Activated naive CD4-positive, alpha-beta T cell treated with anti-CD3 and anti-CD28 coated beads for 36 hours (primary cell): Measurements from ENCODE around the gene RTL1. TPM values are rescaled to one million over a fixed set of nuclear protein-coding genes. Genes with fewer than 3 reads are reported as not detected.

Experiments used
- CTCF ChIA-PET: fragments of 350-600 bp; sonication (Branson Sonifier 250); formaldehyde crosslinking; loops from one replicate; lab custom pipeline; 2021; ENCODE audit warnings: antibody characterized with exemption; lab: Charles Lee
- DNase-seq: peaks from one replicate; pipeline ENCODE4 v3.0.0-alpha.2; 2020
- H3K27ac Mint-ChIP-seq: one replicate; pipeline ENCODE4 v1.8.0; 2021; ENCODE audit warnings: mild to moderate bottlenecking, mixed read lengths
- H3K27me3 Mint-ChIP-seq: one replicate; pipeline ENCODE4 v1.8.0; 2021; ENCODE audit warnings: low read depth, mixed read lengths
- H3K36me3 Mint-ChIP-seq: one replicate; pipeline ENCODE4 v1.8.0; 2021; ENCODE audit warnings: low read depth, mixed read lengths
- H3K4me1 Mint-ChIP-seq: one replicate; pipeline ENCODE4 v1.8.0; 2021; ENCODE audit warnings: low read depth, mixed read lengths
- H3K4me3 Mint-ChIP-seq: one replicate; pipeline ENCODE4 v1.8.0; 2021; ENCODE audit warnings: mild to moderate bottlenecking, moderate library complexity, mixed read lengths
- H3K9me3 Mint-ChIP-seq: one replicate; pipeline ENCODE4 v1.8.0; 2021; ENCODE audit warnings: mixed read lengths
- intact Hi-C: fragments of 100-400 bp; cut with micrococcal nuclease; formaldehyde crosslinking; loops from one replicate; pipeline ENCODE4 v1.15.1; 2023
- total RNA-seq, 2 experiments: library from RNA; stranded (reverse); gene quantifications; one replicate each; pipeline ENCODE4 v1.2.3, GENCODE V29; 2021

Gene RTL1
- total RNA-seq, 2 experiments from 2014 or later, result not detected

DNA sequence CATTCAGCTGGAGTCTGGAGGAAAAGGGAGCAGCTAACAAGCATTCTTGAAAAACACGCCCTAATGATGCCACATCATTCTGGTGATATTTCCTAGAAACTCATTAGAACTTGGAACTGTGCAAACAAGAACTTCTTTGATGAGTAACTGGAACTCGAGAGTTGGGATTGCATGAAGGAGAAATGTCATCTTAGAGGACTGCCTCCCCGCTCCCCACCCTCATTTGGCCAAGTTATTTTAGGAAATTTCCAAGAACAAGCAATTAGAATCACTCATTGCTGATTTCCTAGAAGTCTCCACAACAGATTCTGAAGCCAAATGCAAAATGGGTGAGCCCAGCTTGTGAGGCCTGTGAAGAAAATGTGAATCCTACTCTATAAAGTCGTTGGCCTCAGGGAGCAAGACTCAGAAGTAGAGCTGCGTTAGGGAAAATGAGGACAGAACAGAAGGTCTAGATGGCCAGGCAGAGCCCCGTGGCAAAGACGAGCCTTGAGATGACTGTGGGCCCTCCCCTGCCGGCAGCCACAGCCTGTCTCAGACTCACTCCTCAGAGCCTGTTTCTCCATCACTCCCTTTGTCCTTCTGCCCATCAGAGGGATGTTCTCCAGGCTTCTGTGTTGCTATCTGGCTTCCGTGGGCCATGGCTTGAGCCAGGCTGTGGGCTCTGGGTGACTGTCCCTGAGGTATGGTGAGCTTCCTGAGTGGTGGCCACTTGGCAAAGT, 38.4 kb downstream of the RTL1 start:
- CTCF ChIA-PET, result no interaction called here
- Mint-ChIP-seq H3K4me1 (no peaks in the 10 kb centered on the region), H3K4me3 (no peak overlapping the region), H3K36me3 (no peaks in the 10 kb centered on the region), H3K27ac (no peak overlapping the region), H3K27me3 (no peaks in the 10 kb centered on the region), H3K9me3 (no peaks in the 10 kb centered on the region)
- no peak for DNase-seq
- intact Hi-C loops, result no loop called here

DNA sequence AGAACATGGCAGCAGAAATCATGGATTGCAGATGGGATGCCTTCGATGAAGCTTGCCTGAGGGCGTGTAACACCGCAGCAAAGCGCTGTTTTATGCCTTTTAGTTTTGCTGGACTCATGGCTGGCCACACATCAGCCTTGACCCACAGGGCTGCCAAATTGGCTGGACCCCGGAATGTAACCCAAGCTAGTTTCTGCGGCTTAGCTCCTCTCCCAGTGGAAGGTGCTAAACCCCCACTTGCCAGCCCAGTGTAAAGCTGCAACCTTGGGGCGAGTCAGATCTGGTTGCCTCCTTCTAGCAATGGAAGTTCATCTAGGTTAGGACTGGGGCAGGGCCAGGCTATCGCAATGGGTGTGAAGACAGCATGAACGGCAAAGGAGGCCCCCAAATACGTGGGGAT, 39.3 kb downstream of the RTL1 start:
- no peak overlapping the region for H3K4me3 Mint-ChIP-seq
- H3K27ac Mint-ChIP-seq, result no peak overlapping the region
- H3K9me3 Mint-ChIP-seq, result no peaks in the 10 kb centered on the region
- no peak for DNase-seq
- H3K27me3 Mint-ChIP-seq, result no peaks in the 10 kb centered on the region
- intact Hi-C loops, result no loop called here
- no peaks in the 10 kb centered on the region for H3K36me3 Mint-ChIP-seq
- no peaks in the 10 kb centered on the region for H3K4me1 Mint-ChIP-seq
- CTCF ChIA-PET, result no interaction called here

DNA sequence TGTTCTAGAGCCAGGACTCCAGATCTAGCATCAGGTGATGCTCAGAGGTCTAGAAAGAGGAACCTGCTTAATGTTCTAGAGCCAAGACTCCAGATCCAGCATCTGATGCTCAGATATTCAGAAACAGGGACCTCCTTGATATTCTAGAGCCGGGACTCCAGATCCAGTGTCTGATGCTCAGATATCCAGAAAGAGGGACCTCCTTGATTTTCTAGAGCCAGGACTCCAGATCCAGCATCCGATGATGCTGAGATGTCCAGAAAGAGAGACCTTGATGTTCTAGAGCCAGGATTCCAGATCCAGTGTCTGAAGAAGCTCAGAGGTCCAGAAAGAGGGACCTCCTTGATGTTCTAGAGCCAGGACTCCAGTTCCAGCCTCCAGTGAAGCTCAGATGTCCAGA, 40.7 kb downstream of the RTL1 start:
- CTCF ChIA-PET, result interaction anchor here (0.9 kb wide), 1 partner anchor 10 kb away, joined by 3 read pairs; no protein-coding TSS in a partner anchor
- no peaks in the 10 kb centered on the region for H3K9me3 Mint-ChIP-seq
- no peaks in the 10 kb centered on the region for H3K36me3 Mint-ChIP-seq
- no peak for DNase-seq
- H3K4me1 Mint-ChIP-seq, result no peaks in the 10 kb centered on the region
- no peaks in the 10 kb centered on the region for H3K27me3 Mint-ChIP-seq
- H3K4me3 Mint-ChIP-seq, result no peak overlapping the region
- intact Hi-C loops, result no loop called here
- H3K27ac Mint-ChIP-seq, result no peak overlapping the region

DNA sequence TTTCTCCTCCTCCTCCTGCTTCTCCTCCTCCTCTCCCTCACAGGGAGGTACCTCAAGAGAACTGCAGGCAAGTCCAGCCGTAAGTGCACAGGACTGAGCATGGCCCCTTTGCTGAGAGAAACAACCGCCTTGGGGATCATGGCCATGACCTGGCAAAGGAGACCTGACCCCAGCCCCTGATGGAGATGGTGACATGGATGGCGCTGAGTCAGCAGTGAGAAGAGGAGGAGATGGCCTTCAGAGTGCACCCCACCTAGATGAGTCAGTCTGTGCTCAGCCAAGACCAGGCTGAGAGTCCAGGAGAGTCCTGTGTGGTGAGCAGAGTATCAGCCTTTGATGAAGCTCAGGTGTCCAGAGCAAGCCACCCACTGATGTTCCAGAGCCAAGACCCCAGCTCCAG, 41.2 kb downstream of the RTL1 start:
- Mint-ChIP-seq H3K4me1 (no peaks in the 10 kb centered on the region), H3K36me3 (no peaks in the 10 kb centered on the region), H3K27me3 (no peaks in the 10 kb centered on the region), H3K27ac (no peak overlapping the region), H3K9me3 (no peaks in the 10 kb centered on the region), H3K4me3 (no peak overlapping the region)
- CTCF ChIA-PET, result no interaction called here
- DNase-seq, result no peak
- intact Hi-C loops, result no loop called here

DNA sequence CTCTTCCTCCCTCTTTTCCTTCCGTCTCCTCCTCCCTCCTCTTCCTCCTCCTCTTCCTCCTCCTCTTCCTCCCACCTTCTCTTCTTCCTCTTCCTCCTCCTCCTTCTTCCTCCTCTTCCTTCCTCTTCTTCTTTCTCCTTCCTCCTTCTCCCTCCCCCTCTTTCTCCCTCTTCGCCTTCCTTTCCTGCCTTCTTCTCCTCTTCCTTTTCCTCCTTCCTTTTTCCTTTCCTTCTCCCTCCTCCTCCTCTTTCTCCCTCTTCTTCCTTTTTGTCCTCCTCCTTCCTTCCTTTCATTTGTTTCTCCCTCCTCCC, 41.6 kb downstream of the RTL1 start:
- Mint-ChIP-seq H3K4me3 (no peak overlapping the region), H3K27me3 (no peaks in the 10 kb centered on the region), H3K27ac (no peak overlapping the region), H3K4me1 (no peaks in the 10 kb centered on the region), H3K9me3 (no peaks in the 10 kb centered on the region), H3K36me3 (no peaks in the 10 kb centered on the region)
- intact Hi-C loops, result no loop called here
- no peak for DNase-seq
- CTCF ChIA-PET, result no interaction called here

DNA sequence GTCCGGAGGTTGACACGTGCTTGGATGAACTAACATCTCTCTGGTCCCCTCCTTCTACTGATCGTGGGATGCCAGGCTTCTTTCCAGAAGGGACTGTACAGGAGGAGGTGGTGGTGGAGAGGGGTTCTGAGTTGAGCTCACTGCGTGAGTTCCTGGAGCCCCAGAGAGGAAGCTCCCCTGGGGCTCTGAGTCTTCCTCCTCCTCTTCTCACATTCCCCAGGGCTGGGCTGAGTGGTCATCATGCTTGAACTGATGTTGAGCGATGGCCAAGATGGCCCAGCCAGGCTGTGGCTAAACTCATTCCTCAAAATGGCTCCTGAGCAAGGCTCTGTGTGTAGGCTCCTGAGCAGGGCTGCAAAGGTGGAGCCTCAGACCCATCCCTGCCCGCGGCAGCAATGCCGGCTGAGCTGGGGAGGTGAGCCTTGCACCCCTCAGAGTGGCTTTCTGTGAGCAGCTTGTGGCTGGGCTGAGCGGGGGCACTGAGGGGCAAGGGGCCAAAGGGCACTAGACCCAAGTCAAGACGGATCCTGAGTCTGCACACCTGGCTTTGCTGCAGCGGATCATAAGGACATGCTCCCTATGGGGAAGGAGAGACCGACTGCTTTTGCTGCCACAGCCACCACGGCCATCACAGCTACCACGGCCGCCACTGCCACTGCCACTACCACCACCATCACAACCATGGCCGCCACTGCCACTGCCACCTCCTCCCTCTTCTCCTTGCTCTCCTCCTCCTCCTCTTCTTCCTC, 42.2 kb downstream of the RTL1 start:
- DNase-seq, result no peak

DNA sequence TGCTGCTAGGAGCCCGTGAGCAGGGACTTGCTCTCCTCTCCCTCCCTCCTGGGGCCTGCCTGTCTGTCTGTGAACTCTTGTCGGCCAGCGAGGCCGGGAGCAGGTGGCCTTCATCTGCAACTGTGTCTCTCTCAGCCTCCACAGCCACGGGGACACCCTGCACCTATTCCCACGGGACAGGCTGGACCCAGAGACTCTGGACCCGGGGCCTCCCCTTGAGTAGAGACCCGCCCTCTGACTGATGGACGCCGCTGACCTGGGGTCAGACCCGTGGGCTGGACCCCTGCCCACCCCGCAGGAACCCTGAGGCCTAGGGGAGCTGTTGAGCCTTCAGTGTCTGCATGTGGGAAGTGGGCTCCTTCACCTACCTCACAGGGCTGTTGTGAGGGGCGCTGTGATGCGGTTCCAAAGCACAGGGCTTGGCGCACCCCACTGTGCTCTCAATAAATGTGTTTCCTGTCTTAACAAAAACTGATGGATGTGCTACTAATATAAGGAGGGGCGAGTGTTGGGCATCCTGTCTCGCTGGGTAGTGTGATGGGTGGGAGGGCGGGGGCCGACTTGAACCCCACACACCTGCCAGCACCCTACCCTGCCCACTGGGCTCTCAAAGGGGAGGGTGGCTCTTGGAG, 42.9 kb downstream of the RTL1 start:
- Mint-ChIP-seq H3K9me3 (no peaks in the 10 kb centered on the region), H3K27me3 (no peaks in the 10 kb centered on the region), H3K4me1 (no peaks in the 10 kb centered on the region), H3K27ac (no peak overlapping the region), H3K36me3 (no peaks in the 10 kb centered on the region), H3K4me3 (no peak overlapping the region)
- no peak for DNase-seq
- intact Hi-C loops, result no loop called here
- CTCF ChIA-PET, result no interaction called here

More for the DNA sequence above, 42.2 kb downstream of the RTL1 start:
- Mint-ChIP-seq H3K27ac (no peak overlapping the region), H3K9me3 (no peaks in the 10 kb centered on the region), H3K27me3 (no peaks in the 10 kb centered on the region), H3K36me3 (no peaks in the 10 kb centered on the region), H3K4me1 (no peaks in the 10 kb centered on the region), H3K4me3 (no peak overlapping the region)
- CTCF ChIA-PET, result no interaction called here
- intact Hi-C loops, result no loop called here

DNA sequence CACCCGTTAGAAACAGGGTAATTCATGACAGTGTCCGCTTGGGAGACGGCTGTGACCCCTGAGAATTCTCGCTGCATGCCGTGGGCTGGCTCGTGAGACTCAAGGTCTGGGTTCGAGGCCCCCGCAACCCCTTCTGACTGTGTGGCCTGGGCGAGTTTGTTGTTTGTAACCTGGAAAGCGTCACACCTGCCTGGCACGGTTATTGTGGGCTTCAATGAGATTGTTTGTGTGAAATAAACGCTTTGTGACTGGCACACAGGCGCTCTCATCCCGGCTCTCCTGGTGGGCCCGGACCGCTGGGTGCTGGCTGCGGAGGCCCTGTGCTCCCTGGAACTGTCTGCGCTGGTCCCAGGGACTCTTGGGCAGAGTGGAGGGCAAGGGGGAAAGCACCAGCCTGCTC, 43.7 kb downstream of the RTL1 start:
- Mint-ChIP-seq H3K9me3 (no peaks in the 10 kb centered on the region), H3K4me1 (no peaks in the 10 kb centered on the region), H3K4me3 (no peak overlapping the region), H3K27ac (no peak overlapping the region), H3K27me3 (no peaks in the 10 kb centered on the region), H3K36me3 (no peaks in the 10 kb centered on the region)
- no peak for DNase-seq
- intact Hi-C loops, result no loop called here
- CTCF ChIA-PET, result interaction anchor here (0.7 kb wide), 1 partner anchor 360 kb away, joined by 3 read pairs; no protein-coding TSS in a partner anchor

DNA sequence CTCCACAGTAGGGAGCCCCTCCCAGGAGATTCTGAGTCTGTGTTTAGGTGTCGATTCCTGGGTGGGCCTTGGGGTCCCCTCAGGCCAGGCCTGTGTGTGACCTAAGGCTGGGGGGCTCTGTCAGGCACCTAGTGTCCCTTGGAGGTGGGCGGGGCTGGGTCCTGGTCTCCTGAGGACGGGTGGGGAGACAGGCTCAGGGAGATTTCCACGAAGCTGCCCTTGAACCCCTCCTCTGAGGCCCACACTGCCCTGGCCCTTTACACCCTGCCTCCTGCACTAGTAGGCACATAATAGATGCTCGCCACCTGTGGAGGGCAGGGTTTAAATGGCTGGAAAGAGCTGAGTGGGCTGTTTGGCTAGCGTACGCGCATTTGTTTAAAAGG, 44.7 kb downstream of the RTL1 start:
- intact Hi-C loops, result no loop called here
- no peak for DNase-seq
- H3K4me3 Mint-ChIP-seq, result no peak overlapping the region
- CTCF ChIA-PET, result no interaction called here
- no peaks in the 10 kb centered on the region for H3K36me3 Mint-ChIP-seq
- H3K9me3 Mint-ChIP-seq, result no peaks in the 10 kb centered on the region
- no peaks in the 10 kb centered on the region for H3K27me3 Mint-ChIP-seq
- H3K4me1 Mint-ChIP-seq, result no peaks in the 10 kb centered on the region
- no peak overlapping the region for H3K27ac Mint-ChIP-seq

DNA sequence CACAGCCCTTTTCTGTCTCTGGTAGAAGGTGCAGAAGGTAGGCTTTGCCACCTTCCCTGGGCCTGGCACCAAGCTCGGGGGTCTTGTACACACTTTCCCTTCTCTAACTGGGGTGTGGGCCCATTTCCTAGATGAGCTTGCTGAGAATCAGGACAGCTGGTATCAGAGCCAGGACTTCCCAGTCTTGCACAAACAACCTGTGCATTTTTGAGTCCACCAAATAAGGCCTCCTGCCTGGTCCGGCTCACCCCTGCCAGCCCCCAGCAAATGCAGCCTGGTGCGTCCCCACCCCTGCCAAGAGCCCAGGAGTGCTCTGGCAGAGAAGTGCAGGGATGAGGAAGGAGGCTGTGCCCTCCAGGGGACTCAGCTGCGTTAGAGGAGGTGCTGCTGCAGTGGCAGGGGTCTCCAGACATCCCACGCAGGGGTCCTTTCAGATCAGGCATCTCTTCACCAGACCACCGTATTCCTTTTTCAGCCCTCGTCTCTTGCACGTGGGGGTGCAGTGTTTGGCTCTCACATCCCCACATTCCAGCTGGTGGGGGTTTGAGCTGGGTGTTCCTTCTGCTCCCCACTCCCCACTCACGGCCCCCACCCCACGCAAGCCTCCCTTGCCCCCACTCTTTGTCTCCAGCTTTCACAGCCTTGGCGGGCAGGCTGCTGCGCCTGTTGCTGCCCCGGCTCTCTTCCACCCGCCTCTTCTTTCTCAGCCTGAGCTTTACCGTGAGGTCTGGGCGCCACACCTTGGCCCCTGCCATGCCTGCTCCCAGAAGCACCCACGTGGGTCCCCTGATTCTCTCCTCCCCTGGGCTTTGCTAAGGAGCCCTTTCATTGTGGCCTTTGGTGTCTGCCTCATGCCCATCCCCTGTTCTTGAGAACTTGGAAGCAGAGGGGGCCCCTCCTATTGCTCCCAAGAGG, 45.3 kb downstream of the RTL1 start:
- CTCF ChIA-PET, result no interaction called here
- DNase-seq, result no peak
- no peaks in the 10 kb centered on the region for H3K9me3 Mint-ChIP-seq
- H3K4me1 Mint-ChIP-seq, result no peaks in the 10 kb centered on the region
- no peaks in the 10 kb centered on the region for H3K27me3 Mint-ChIP-seq
- H3K4me3 Mint-ChIP-seq, result no peak overlapping the region
- intact Hi-C loops, result no loop called here
- no peak overlapping the region for H3K27ac Mint-ChIP-seq
- H3K36me3 Mint-ChIP-seq, result no peaks in the 10 kb centered on the region

DNA sequence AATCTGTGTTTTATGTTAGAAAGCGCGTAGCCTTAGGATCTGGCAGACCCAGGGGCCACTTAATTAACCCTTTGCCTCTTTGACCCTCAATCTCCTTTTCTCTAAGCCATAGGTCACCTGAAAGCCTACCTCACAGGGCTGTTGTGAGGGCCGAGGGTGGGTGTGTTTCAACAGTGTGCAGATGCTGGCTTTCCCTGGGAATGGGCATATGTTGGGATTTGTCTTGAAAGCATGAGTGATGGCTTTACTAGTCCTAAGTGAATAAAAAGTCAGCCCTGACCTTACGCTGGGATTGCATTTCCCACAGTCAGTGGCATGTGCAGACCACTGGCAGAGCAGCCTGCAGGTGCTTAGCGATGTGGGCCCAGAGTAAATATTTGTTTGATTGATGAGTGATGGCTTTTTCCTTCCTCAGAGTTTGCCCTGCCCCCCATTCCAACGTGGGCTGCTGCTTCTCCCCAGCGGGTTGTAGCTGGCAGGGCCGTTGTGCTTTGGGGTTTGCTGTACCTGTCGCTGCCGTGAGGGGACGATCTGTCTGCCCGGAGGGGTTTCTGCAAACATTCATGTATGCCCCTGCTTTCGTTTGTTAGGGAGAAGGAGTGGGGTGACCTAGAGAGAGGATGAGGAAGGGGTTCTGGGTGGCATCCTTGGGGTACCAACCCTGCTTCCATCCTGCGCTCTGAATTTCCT, 46.1 kb downstream of the RTL1 start:
- Mint-ChIP-seq H3K36me3 (no peaks in the 10 kb centered on the region), H3K4me3 (no peak overlapping the region), H3K27ac (no peak overlapping the region), H3K9me3 (no peaks in the 10 kb centered on the region), H3K27me3 (no peaks in the 10 kb centered on the region), H3K4me1 (no peaks in the 10 kb centered on the region)
- intact Hi-C loops, result no loop called here
- CTCF ChIA-PET, result no interaction called here
- DNase-seq, result no peak
